Kidney glomerular epithelial cell (primary cell): ENCODE results near the gene SPATA17.

Experiments used
- DNase-seq: peaks from one replicate; lab custom pipeline; 2025; lab: John Stamatoyannopoulos, UW

The SPATA17 gene

DNA sequence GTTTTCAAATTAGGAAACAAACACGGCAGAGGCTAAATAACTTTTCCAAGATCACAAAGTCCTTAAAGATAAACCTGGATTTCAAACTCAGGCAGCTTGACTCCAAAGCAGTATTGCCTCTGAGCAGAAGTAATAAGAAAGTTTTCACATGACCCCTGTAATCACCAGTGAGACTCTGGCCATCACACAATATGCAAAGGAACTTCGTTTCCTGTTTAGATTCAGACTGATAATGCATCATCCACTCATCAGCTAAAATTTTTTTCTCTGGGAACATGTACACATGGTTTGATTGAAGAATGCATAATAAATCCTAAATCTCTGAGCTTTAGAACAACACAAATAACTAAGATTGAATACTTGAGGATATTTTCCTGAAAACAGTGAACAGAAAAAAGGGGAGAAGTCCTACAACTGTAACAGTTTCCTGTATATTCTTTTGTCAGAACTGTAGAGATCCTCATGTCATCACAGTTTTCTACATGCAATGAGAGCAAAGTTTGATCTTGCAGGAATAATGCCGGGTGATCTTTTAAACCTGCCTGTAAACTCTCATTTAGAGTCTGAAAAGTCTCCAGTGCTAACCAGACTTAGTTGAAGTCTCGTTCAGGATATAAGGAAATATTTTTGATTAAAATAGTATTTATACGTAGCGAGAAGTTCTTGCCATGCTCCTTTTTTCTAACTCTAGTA is 225.3 kb downstream of the SPATA17 start:
- no peak for DNase-seq

DNA sequence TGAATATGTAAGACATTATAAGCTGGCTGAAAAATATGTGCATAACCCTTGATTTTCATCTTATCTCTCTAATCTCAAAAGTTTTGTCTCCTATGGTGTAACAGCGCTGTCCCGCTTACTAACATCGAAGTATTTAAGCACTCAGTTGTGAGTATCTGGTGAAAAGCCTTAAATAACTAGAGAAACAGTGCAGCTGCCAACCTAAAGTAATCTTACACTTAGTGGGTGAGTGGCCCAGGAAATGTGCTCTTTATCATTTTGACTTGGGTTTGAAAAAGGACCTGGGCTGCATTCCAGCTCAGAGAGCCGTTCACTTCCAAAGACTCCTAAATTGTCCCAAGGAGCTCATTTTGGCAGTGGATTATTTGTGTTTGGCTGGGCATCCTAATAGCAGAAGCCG is 225.9 kb downstream of the SPATA17 start:
- DNase-seq = no peak

DNA sequence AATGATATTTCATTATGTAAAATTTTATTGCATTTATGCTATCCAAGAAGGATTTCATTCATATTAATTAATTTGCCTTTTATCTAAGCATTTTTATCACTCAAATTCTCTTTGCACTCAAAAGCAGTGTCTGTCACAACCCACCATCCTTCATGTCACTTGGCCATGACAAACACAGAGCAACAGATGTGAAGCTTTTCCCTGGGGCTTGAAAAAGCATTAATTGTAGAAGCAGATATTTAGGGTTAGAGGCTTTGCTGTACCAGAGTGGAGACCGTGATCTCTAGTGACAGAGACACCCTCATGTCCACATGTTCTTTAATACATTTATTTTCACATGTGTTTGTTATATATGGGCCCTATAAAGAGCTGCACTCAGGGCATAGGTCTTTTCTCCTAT is 230.5 kb downstream of the SPATA17 start:
- no peak for DNase-seq

DNA sequence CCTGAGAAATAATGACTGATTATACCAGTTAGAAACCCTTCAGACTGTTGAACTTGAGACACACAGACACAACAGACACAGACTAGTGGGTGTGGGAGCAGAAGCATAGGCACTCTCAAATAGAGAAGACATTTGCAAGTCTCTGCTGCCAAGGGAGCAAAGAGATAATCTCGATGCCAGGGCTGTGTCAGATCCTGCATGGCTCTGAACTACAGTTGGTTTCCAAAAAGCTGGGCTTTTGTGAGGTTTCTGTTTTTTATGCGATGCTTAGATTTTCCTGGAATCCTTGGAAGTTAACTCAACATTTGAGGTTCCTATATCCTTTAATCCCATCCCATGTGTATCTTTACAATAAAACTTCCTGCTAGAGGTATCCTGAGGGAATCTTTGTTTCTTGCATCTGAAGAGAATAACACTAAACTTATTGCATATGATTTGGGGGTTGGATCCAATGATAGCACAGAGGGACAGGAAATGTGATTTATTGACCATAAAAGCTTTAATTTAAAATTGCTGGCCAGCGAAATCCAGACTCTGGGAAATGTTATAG is 236.4 kb downstream of the SPATA17 start:
- DNase-seq = no peak

DNA sequence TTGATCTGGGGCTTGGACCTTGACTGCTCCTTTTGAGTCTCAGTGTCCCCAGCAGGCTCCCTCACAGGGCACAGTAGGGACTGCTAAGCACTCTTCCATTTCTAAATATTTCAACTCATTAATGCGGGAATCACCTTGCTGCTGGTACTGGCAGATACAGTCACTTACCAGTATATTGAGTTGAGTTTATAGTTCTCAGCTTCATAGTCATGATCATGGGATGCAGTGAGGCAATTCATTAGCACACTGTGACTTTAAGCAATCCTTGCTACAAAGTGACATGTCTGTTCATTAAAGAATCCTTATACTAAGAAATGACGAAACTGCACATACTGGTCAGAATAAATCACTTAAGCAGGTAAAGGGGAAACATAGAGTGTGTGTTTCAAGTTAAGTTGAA is 240.8 kb downstream of the SPATA17 start:
- DNase-seq = no peak

DNA sequence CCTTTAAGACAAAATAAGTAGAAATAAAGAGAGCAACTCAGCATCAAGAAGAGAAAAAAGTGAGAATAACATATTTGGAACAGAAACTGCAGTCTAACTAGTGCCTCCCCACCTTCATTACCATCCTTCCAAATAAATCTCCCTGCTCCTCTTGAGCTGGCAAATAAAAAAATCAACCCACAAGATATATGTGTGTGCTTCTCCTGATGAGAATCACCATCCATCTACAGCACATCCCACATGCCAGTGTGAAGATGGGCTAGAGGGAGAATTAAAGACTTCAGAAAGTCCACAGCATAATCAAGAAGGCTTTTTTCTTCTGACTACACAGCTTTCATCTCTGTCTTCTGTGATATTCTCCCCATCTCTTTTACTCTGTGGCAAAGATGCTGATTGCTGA is 244.1 kb downstream of the SPATA17 start:
- DNase-seq = no peak

DNA sequence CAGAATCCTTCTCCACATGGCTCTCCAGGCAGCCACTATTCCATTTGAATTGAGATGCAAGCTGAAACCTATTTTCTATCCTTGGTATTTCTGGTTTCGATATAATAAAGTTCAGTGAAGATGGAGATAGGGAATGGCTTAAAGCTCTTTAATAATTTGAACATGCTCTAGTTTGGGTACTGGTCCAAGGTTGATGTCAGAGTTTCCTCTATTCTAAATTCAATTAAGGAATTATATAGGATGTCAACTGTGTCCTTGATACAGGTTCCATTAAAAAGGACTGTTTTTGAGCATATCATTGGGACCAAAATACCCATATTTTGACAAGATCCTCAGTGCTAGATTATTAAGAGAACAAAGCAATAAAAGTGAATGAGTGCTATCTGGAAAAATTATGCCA is 245.3 kb downstream of the SPATA17 start:
- DNase-seq = no peak

DNA sequence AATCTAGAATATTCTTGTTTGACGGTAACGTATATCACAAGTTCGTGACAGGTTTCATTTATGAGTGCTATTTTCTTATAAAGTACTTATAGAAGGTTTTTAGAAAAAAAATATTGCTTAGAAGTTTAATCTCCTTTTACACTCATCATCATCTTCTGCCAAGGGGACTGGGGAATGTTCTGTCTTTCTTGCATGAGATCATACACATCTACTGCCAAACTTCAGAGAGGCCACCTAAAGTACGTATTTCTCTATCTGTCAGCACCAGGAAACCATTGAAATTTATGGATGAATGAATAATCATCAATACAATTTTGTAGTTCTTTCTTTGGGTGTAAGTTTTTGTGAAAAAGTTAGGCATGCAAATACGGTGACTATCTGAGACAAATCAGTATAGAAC is 245.8 kb downstream of the SPATA17 start:
- no peak for DNase-seq

DNA sequence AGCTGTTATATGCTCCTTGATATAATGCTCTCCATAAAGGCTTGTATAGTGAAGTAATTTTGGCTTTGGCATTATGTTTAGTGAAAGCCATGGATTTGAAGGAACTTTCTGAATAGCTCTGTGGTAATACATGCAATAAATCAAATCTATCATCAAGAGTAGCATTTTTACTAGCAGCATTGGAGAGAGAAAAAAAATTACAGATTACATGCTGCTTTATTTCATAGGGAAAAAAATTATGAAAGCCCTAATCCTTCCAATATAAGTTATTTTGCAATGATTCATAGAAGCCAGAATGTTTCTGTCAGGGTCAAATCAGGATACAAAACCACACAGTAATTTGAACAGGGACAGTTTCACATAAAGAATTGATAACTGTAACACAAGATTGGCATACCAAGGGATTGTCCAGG is 250.0 kb downstream of the SPATA17 start:
- DNase-seq = no peak

DNA sequence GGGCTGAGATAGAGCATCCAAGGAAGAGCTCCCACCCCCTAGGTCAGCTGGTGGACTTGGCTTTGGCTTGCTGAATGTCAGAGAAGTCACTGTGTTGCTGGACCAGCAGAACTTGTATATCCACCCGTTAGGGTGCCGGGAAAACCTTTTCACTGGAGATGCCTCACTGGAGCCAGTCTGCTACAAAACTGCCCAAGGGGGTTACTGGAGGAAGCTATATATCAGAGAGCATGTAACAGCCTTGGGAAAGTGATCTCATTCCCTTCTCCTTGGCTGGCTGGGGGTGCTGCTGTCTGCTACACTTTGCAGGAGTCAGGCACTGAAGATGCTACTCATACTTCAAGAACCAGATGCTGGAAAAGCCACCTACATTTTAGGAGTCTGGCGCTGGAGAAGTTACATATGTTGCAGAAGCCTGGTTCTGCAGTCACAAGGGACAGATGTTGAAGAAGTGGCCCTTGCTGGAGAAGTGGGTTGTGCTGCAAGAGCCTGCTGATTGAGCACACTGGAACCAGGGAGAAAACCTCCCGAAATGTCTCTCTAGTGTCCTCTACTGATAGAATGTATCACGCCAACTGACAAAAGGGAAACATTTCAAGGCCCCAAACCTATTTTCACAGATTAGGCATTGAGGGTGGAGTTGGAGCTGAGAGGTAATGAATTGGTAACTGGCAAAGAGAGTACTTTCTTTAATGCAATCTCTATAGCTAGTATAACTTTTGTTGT is 250.6 kb downstream of the SPATA17 start:
- no peak for DNase-seq

DNA sequence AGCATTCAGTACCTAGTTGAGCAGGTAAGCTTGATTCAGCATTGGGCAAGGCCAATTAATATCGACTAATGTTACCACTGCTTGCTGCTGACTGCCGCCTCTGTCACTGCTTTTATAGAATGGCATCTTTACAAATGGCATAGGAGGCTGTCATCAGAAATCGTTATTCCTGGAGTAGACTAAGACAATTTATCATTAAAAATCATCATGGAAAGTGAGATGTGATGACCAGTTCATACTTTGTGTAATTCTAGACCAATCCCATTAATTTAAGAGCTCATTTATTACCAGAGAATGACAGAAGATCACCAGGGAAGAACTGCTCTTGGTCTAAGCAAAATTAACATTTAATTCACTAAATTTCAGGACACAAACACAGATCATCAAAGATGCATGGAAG is 254.0 kb downstream of the SPATA17 start:
- no peak for DNase-seq

DNA sequence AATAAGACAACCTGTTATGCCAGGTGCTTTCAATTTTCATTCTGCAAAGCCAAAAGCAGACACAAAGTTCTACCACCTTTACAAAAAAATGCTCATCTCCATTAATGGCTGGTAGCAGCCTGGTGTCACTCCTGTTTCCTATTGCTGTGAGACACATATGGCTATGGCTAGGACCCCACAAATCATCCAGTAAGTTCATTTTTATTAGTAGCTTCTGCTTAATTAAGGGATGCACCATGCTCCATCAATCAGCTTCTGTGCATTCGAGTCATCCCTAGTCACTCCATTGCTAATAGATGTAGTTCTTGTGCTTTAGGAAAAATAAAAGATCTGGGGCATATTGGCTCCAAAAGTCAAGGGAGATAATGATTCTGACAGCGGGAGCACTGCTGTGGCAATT is 257.2 kb downstream of the SPATA17 start:
- DNase-seq = no peak

DNA sequence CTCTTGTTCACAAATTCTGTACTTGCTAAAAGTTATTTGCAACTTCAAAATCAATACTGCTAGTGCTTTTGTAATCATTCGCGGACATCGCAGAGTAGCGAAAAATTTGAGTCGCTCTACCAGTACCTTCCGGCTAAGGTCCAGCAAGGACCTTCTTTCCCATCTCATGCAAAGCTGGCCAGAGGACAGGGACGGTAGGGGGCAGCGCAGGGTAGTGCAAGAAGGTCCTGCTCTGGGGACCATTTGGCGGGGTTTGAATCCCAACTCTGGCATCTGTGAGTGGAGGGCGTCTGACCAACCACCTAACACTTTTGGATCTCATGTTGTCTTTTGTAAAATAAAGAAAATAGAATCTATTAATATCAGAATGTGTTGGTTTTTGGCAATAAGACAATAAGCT is 258.3 kb downstream of the SPATA17 start:
- no peak for DNase-seq

DNA sequence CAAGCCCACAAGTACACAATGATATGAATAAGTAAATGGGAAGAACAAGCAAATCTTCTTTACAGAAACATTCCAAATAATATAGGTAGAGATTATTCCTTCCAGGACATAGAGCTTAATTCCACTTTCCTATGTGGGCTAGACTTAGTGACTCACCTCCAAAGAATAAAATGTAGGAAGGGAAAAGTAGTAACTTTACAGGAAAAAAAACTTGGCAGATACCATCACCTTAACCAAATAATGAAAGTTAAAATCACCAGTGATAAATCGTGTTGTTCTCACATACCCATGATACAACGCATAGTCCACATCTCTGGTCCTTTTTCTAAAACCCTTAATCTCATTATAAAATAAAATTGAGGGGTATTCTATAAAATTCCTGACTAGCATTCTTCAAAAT is 260.8 kb downstream of the SPATA17 start:
- no peak for DNase-seq

DNA sequence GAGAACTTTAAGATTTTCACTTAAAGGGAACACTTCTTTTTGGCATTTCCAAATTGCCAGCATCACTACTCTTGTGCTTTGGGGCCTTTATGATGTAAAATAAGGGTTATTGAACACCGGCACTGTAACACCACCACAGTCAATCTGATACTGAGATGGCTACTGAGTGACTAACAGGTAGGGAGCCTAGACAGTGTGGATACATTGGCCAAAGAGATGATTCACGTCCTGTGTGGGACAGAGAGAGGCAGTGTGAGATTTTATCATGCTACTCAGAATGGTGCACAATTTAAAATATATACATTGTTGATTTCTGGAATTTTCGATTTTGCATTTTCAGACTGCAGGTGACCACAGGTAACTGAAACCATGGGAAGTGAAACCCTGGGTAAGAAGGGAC is 261.6 kb downstream of the SPATA17 start:
- no peak for DNase-seq

DNA sequence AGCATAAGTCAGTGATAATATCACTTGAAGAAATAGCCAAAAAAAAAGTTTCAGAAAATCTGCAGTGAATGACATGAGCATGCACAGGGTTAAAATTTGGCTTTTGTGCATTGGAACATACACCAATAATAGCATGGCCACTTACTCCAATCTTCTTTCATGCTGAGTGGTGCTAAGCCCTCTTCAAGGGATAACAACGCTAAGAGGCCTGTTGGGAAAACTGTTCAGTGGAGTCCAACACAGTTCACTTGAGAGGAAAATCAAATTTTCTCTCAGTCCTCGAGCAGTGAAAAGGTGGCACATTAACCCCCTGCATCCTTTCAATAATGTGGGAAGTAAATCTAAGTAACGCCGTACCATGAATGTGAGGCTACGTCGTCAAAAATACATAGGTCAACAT is 264.7 kb downstream of the SPATA17 start:
- no peak for DNase-seq

DNA sequence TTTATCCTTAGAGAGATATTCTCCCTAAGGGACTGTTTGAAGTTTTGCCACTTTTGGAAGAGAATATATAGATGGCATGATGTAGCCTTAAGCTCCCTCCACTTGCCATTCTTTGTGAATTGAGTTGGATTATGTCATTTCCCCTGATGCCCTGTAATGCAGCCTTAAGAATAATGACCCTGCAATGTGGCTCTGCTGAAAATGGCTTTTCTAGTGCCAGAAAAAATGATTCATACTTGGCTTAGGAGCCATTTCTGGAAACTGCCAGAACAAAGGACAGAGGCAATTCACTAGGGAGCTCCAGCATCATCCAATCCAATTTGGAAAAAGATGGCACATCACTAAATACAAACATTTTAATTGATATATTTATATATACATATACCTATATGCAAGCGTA is 265.3 kb downstream of the SPATA17 start:
- DNase-seq = no peak

DNA sequence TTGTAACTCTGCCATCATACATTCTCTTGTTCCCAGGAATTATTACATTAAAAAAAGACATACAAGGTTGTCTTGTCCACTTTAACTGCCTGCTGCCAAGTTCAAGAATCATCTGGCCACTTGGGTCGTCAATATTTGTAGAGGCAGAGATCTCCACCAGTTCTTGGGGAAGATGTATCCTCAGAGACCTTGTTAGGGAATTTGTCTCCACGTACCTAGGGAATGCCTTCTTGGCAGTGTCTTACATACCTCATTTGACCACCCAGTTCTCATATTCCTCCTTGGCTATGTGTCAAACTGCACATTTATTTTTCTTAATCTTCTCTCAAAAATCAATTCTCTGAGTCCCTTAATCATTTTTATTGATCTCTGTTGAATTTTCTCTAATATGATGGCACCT is 266.0 kb downstream of the SPATA17 start:
- no peak for DNase-seq

DNA sequence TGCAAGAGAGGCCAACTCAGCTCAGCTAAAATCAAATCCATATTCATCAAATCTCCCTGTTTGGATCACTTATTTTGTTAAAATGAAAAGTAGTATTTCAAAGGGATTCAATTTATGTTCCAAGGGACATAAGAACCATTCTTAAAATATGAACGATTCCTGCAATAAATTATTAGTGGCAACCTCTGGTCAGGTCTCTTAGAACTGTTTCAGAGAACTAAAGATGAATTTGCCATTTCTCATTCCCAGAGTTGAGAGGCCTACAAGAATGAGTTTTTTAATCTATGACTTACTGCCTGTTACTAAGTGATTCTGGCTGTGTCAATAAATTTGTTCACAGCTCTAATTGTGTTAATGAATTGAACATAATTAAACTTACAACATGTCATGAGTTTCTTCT is 268.5 kb downstream of the SPATA17 start:
- no peak for DNase-seq

DNA sequence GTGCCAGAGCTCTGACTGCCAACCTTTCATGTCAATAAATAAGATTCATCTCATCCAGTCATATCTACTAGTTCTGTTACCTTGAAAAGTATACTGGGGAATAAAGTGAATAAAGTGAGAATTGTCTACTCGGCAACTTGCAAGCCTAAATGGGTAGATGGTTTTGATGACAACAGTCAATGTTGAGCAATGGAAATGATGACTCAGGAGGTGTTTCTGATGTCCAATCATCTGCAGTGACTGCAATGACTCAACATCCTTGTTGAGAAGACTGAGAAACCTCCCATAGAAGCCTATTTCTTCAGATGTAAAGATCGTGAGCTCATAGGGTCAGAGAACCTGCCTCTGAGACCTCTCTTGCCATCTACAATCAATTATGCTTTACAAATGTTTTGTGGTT is 276.4 kb downstream of the SPATA17 start:
- no peak for DNase-seq

DNA sequence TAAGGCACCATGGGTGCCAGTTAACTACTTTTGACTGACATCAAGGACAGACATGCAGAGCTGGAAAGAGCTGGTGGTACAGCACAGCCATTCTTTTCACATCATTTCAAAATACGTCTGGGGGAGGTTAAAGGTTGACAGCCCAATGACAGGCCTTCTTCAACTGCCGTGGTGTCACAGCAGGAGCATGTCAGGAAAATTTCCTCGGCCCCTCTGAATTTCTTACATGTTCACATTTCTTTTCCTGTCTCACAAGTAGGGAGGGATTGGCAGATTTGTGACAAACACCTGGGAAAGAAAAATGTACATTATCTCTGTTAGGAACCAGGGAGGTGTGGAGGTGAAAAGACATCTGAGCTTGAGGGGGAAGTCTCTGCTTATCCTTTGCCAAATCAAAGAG is 279.1 kb downstream of the SPATA17 start:
- no peak for DNase-seq

DNA sequence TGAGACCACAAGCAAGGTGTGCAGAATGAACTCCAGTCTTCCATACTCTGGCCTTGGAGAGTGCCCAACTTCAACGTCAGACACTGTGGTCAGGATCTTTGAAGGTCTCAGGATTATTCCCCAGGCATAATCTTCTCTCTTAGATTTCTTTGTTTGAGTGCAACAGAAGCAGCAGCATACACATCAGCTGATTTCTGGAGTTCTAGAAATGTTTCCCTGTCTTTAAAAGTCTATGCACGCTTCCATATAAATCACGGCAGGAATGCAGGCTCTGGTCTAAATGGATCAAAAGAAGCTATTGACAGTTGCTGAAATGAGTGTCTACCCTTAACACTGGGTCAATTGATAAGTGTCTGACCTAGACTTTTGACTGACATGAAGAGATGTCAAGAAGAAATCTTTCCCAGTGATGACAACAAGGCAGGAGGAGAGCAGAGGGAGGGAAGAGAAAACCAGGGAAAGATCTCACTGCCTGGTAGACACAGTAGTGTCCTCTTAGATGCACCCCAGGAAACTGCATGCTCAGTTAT is 279.7 kb downstream of the SPATA17 start:
- DNase-seq = no peak

DNA sequence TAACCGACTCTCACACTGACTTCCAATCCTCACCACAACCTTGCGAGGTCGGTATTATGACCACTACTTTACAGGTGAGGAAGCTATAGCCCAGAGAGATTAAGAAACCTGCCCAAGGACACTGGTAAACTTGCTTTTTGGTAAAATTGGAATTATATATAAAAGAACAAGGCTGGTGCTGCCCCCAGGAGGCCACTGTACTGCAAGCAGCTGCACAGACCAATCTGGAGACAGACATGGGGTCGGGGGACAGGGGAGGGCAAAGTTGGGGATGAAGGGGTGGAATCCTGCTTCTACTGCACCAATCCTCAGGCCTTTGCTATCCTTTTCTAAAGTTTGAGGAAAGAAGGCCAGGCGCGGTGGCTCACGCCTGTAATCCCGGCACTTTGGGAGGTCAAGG is 280.8 kb downstream of the SPATA17 start:
- no peak for DNase-seq
